ENCODE measurements around the gene GPC1. TPM values are rescaled to one million over a fixed set of nuclear protein-coding genes. Genes with fewer than 3 reads are reported as not detected.

The GPC1 gene
- total RNA-seq, 1 donor from 2014 or later = 4.5 TPM

GRCh38 chr2:240397924-240398645 lies 37.4 kb upstream of the GPC1 start:
- no peaks in the 10 kb centered on the region for H3K9me3 Mint-ChIP-seq (ENCODE audit: unreplicated experiment)
- peaks cover 5% of the 10 kb centered on the region for H3K27me3 Mint-ChIP-seq (ENCODE audit: unreplicated experiment)
- no peak for TF ChIP-seq CTCF (IDR thresholded peaks at IDR 0.05; ENCODE audit: unreplicated experiment)
- peak; percentile 4 for DNase-seq (ENCODE audit: low spot score)
- H3K4me3 Mint-ChIP-seq (ENCODE audit: unreplicated experiment) = no peak overlapping the region
- H3K27ac Mint-ChIP-seq (ENCODE audit: unreplicated experiment) = no peak overlapping the region
- H3K36me3 Mint-ChIP-seq (ENCODE audit: low read depth, unreplicated experiment) = no peaks in the 10 kb centered on the region
- H3K4me1 Mint-ChIP-seq (ENCODE audit: unreplicated experiment) = peaks cover under 1% of the 10 kb centered on the region

- Mint-ChIP-seq H3K36me3 (ENCODE audit: low read depth, unreplicated experiment) (no peaks in the 10 kb centered on the region), H3K4me3 (ENCODE audit: unreplicated experiment) (no peak overlapping the region), H3K4me1 (ENCODE audit: unreplicated experiment) (no peaks in the 10 kb centered on the region), H3K27ac (ENCODE audit: unreplicated experiment) (no peak overlapping the region), H3K9me3 (ENCODE audit: unreplicated experiment) (no peaks in the 10 kb centered on the region), H3K27me3 (ENCODE audit: unreplicated experiment) (peaks cover 5% of the 10 kb centered on the region)
- peak; percentile 2 for DNase-seq (ENCODE audit: low spot score)
- no peak for TF ChIP-seq CTCF (IDR thresholded peaks at IDR 0.05; ENCODE audit: unreplicated experiment)
These were observed 36.7 kb upstream of the GPC1 start for GRCh38 chr2:240398661-240399267.

GRCh38 chr2:240399419-240400324 lies 35.8 kb upstream of the GPC1 start:
- Mint-ChIP-seq H3K9me3 (ENCODE audit: unreplicated experiment) (no peaks in the 10 kb centered on the region), H3K27me3 (ENCODE audit: unreplicated experiment) (peaks cover 2% of the 10 kb centered on the region), H3K27ac (ENCODE audit: unreplicated experiment) (no peak overlapping the region), H3K4me1 (ENCODE audit: unreplicated experiment) (no peaks in the 10 kb centered on the region), H3K4me3 (ENCODE audit: unreplicated experiment) (no peak overlapping the region), H3K36me3 (ENCODE audit: low read depth, unreplicated experiment) (no peaks in the 10 kb centered on the region)
- peak; percentile 3 for DNase-seq (ENCODE audit: low spot score)
- TF ChIP-seq CTCF (IDR thresholded peaks at IDR 0.05; ENCODE audit: unreplicated experiment) = no peak

- H3K27ac Mint-ChIP-seq (ENCODE audit: unreplicated experiment) = no peak overlapping the region
- peak; percentile 1 for DNase-seq (ENCODE audit: low spot score)
- TF ChIP-seq CTCF (IDR thresholded peaks at IDR 0.05; ENCODE audit: unreplicated experiment) = no peak
- no peaks in the 10 kb centered on the region for H3K27me3 Mint-ChIP-seq (ENCODE audit: unreplicated experiment)
- H3K9me3 Mint-ChIP-seq (ENCODE audit: unreplicated experiment) = no peaks in the 10 kb centered on the region
- no peaks in the 10 kb centered on the region for H3K4me1 Mint-ChIP-seq (ENCODE audit: unreplicated experiment)
- no peaks in the 10 kb centered on the region for H3K36me3 Mint-ChIP-seq (ENCODE audit: low read depth, unreplicated experiment)
- no peak overlapping the region for H3K4me3 Mint-ChIP-seq (ENCODE audit: unreplicated experiment)
These were observed 34.9 kb upstream of the GPC1 start for GRCh38 chr2:240400371-240401161.
